Suprapubic skin (tissue), 3 donors: ENCODE measurements around the gene MARK1.

Experiments
- CTCF ChIP-seq, 2 donors: fragments of 200-600 bp in 1 of 2; fragments of 450-650 bp in 1 of 2; sonication (generic) in 1 of 2; IDR thresholded peaks; one replicate each; pipeline ENCODE4 v1.5.1; 2016 to 2019; ENCODE audit warnings: antibody characterized with exemption in 2 of 2, mild to moderate bottlenecking in 1 of 2, moderate library complexity in 1 of 2
- POLR2AphosphoS5 ChIP-seq, 3 donors: sonication (generic); formaldehyde crosslinking; IDR thresholded peaks; one replicate each; pipeline ENCODE4 v1.6.1; 2017; ENCODE audit warnings: antibody characterized with exemption in 3 of 3

- no peak for TF ChIP-seq CTCF (IDR thresholded peaks at IDR 0.05)
- TF ChIP-seq POLR2AphosphoS5 (IDR thresholded peaks at IDR 0.05): no peak
These were observed 109.8 kb downstream of the MARK1 start for GRCh38 chr1:220637759-220638158.
